NK-92 (cell line): Measurements from ENCODE around the gene NR1H4.
"Not testable (repeated sequence)": the region's sequence is repeated elsewhere in the genome, so short reads cannot be mapped to it uniquely, and the experiment has no call there.

Source experiments
- DNase-seq: peaks from one replicate; lab custom pipeline; 2025; ENCODE audit not compliant: unreplicated experiment; lab: John Stamatoyannopoulos, UW

Gene NR1H4

DNA sequence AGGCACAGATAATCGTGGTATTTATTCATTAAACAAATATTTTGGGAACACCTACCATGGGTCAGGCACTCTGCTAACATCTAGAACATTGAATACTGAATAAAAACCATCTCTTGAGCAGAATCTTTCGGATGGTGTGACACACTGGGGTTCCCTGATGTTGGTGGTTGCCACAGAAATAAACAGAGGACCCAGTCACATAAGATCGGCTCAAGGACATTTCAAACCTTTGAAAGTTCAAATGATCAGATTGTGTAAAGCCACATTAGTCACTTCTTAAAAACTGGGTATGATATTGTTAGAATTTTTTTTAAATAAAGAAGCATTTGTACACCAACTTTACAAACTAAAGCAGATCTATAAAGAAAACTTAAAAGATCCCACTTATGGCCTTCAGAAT, 39.0 kb downstream of the NR1H4 start:
- DNase-seq: no peak

DNA sequence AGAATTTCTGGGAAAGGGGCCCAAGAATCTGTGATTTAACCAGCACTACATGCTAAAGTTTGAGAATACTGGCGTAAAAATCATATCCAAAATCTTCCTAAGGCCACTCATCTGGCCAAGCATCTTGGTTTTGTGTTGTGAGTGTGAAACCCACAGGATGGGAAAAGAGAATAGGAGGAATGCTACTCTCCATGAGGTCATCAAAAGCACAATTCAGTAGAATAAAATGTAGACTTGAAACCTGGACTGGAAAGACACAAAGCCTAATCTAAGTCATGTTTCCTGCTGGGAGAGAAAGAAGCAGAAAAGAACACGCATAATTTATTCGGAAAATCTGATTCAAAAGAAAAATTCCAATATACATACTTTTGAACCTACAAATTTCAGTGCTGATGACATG, 42.3 kb downstream of the NR1H4 start:
- no peak for DNase-seq

DNA sequence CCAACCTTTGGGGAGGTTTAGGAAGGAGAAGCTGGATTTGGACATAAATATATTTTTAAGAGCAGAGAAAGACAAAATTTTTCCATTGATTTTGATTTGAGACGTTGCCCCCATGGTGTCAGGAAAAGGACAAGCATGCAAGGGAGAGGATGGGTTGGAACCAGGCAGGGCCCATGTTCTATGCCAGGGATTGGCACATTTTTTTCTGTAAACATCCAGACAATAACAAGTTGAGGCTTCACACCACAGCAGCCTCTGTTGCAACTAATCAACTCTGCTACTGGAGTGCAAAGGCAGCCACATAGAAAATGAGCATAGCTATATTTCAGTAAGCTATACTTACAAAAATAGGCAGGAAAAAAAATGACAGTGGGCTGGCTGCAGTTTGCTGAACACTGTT, 44.7 kb downstream of the NR1H4 start:
- DNase-seq: no peak

DNA sequence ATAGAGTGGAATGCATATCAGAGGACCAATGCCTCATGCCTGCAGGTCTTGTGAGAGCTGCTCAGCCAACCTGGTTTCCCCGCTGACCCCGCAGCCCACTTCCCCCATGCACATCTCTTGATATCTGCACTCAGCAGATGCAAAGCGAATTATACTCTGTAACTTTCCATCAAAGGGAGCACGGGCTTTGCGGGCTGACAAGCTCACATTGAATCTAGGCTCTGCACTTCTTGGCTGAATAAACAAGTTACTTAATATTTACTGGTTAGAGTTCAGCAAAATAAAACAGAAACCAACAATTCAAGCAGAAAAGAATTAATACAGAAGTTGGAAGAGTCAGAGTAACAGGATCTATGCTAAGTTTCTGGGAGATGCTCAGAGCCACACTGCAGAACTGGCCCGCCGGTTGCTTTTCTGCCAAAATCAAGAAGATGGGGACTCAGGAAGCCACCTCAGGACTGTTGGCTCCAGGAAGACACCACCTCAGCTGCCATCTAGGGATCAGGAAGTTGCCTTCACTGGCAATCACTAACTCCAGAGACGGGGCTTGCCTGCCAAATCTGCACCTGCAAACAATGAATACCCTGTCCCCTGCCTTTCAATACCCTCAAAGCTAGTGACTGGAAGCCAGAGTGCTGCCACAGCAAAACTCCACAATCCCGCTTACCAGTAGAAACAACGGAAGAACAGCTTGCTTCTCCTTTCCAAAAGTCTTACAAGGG, 46.5 kb downstream of the NR1H4 start:
- DNase-seq: no peak

DNA sequence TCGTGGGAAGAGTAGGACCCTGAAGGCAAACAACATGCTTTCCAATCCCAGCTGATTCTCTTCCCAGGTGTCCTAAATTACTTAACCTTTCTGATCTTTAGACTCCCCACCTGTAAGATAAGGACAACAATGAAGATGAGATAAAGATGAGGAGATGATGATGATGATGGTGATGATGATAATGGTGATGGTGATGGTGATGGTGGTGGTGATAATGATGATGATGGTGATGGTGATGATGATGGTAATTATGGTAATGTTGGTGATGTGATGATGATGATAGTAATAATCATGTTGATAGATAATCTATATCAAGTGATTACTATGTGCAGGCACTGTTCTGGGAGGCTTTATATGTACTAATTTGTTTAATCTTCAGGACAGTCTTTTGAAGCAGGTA, 48.3 kb downstream of the NR1H4 start:
- DNase-seq: no peak

DNA sequence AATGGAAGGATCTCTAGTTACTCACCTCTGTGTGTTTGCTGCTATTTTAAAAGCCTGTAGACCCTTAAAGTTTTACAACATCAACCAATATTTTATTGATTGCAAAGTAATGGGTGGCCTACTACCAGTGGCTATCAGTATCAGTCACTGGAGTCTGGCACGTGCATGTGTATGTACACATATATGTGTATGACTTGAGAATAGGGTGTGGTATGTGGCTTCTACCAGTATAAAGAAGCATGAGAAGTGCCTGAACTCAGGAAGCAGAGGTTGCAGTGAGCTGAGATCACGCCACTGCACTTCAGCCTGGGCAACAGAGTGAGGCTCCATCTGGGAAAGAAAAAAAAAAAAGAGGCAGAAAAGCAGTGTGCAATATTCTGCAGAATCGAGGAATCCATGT, 54.4 kb downstream of the NR1H4 start:
- no peak for DNase-seq

DNA sequence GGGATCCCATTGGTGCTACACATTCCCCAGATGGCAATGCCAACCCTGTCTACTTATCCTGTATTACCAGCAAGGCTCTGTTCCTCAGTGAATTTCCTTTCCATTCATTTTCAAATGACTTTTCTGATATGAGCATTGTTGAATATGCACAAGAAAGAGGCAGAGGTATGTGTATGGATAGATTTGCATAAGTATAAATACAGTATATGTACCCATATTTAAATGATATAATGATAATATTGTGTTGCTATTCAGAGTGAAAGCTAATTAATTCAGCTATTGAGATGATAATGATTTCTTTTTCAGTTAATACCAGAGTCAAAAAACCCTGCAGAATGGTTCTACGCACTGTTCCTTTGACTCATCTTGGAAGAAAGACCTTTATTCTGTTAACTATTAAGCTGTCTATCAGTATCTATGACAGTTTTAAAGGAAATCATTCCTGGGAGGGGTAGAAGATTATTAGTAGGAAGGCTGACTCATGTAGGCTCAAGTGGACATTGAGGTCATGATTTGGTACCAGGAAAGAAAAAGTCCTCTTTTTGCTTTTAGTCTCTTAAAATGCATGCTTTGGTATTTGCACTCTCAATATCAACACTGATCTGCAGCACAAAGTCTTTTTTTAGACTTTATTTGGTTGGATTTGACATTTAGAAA, 54.9 kb downstream of the NR1H4 start:
- no peak for DNase-seq

DNA sequence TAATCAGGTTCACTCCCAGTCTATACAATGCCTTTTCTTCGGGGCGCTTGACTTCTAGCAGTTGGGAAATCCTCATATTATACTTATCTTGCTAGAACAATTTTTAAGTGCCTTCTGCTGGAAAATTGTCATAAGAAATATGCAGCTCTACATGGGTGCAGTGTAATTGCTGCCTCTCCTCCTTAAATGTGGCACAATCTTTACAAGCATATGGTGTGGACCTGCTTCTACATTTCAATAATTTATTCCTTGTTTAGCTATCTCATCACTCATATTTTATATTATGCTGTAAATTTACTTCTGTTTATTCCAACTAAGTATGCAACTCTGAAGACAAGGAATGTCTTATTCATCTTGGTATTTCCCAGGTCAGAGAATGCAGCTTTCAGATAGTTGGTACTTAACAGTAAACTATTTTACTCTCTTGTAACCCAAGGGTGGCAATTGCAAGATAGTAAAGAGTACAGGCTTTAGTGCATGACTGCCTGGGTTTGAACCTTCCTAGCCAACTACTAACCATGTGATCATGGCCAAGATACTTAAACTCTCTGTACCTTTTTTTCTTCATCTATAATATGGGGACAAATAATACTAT, 56.2 kb downstream of the NR1H4 start:
- DNase-seq: no peak

DNA sequence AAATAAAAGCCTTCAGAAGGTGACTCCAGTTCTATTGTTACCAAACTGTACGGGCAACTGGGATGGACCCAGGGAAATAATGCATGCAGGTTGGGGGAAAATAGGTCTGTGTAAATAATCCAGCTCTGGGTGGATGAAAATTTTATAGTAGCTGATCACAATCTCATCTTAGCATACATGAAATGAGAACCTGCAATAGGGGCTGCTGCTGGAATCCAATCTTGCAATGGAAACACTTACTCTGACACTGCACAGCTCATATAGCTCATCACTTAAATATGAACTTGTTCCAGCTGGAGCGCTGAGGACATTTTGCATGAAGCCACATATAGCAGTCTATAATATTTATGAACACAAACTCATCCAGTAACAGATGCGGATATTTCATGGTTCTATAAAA, 59.7 kb downstream of the NR1H4 start:
- DNase-seq: no peak

DNA sequence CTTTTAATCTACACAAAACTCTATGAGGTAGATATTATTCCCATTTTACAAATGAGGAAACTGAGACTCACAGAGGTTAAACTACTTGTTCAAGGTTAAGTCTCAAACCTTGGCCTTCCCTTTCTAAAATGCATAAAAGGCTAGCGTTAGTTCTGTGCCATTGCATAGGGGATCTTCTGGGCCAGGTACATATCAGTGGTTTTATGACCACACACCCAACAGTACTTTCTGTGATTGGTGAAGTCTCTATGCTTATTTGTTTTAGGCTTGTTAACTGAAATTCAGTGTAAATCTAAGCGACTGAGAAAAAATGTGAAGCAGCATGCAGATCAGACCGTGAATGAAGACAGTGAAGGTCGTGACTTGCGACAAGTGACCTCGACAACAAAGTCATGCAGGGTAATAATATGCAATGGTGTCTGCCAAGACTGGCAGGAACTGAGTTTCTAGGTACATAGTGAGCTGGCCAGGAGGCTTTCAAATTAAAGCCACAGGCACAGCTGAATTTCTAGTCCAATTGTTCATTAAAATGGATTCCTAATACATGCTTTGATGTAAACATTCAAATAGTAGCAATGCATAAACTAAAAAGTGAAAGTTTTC, 61.1 kb downstream of the NR1H4 start:
- no peak for DNase-seq

DNA sequence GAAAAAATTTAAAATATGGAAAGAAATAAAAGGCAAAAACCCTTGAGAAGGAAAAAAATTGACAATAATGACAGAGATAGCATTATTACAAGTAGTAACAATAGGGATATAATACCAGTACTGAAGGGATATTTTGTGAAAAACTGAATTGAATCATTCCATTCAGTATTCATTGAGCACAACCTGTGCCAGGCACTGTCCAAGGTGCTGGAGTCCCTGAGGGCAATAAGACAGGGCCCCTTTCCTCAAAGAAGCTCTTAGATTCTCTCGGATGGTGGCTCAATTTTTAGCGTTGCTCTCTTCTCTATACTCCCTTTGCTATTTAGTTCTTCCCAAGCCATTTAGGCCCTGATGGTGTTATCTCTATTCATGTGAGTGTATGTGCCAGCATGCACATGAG, 65.5 kb downstream of the NR1H4 start:
- DNase-seq: no peak

DNA sequence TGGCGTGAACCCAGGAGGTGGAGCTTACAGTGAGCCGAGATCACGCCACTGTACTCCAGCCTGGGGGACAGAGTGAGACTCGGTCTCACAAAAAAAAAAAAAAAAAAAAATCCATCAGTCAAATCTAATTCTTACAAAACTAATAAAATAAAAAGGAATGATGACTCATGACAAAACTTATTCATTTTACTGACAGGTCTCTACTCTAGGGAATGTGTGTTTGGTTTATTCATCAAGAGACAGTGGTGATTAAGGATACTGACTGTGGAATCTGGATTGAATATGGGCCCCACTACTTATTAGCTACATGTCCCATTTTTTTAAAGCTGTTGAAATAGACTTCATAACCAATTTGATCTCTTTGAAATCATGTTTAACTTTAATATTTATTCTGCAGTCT, 70.5 kb downstream of the NR1H4 start:
- no peak for DNase-seq

DNA sequence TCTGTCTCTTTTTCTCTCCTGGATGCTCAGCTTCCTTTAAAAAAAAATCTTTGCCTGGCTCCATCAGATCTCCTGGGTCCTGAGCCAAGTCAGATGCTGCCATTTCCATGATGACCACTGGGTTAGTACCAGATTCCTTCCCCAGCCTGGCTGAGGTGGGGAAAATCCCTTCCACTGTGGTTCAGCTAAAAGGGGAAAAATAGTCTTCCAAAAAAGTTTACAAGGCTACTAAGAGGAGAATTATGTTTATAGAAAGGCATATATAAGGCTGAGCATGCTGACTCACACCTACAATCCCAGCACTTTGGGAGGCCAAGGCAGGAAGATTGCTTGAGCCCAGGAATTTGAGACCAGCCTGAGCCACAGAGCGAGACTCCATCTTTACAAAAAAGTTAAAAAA, 71.4 kb downstream of the NR1H4 start:
- DNase-seq: no peak

DNA sequence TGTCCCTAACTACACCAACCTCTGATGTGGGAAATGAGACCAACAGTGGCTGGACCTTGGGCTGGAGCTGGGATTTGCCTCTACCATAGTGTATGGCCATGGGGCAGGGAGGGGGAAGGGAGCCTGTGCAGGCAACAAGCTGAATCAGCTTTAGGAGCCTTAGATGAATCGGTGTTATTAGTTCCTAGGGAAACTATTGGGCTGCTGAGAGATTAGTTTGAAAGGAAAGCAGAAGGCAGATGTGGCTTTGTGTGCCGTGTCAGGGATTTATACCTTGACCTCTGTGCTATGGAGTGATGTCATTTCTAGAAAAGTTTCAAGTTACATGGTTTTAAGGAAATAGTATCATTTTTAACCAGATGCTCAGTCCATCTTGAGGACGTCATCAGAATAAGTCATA, 80.3 kb downstream of the NR1H4 start:
- DNase-seq: no peak

DNA sequence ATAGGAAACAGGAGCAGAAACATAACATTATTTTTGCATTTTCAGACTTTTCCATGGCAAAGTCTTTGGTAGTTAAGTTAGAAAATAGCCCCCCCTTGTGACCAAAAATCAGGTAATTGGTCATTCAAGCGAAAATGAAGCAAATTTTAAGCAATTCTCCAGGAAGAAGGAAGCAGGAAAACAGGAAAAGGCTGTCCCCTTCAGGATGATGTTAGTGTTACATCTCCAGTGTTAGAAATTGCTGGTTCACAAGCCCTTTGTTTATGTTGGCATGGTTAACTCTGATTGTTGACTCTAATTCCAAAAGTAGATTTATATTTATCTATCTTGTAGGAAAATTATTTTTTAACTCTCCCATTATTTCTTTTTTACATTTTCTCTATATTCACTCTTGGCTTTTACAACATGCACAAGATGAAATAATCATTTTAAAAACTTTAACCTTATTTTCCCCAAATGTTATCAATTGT, 81.0 kb downstream of the NR1H4 start:
- DNase-seq: no peak

DNA sequence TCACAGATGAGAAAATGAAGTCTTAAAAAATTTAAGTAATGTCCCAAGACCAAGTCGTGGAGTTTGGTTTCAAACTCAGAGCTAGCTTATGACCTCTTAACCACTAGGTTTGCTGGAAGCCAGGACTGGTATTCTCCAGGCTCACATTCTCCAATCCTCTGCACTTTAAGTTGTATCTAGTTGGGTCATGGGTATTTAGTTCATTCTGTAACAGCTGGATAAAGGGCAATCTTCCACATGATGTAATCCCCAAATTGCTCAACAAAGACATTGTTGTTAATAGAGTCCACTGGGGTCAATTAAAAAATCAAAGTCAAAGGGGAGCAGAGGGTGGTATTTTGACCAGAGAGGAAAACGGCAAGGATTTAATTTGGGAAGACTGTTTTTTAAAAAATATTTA, 82.1 kb downstream of the NR1H4 start:
- DNase-seq: no peak

DNA sequence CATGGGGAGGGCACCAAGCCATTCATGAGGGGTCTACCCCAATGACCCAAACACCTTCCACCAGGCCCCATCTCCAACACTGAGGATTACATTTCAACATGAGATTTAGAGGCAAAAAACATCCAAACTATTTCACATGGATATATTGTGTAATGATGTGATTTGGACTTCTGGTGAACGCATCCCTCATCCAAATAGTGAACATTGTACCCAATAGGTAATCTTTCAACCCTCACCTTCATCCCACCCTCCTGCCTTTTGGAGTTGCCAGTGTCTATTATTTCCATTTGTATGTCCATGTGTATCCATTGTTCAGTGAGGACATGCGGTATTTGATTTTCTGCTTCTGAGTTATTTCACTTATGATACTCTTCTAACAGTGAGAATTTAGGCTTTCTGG, 83.7 kb downstream of the NR1H4 start:
- DNase-seq: no peak

DNA sequence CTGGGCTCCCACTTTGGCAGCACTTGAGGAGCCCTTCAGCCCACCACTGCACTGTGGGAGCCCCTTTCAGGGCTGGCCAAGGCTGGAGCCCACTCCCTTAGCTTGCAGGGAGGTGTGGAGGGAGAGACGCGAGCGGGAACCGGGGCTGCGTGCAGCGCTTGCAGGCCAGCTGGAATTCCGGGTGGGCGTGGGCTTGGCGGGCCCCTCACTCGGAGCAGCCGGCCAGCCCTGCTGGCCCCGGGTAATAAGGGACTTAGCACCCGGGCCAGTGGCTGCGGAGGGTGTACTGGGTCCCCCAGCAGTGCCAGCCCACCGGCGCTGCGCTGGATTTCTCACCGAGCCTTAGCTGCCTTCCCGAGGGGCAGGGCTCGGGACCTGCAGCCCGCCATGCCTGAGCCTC, 85.6 kb downstream of the NR1H4 start:
- not testable (repeated sequence) for DNase-seq

DNA sequence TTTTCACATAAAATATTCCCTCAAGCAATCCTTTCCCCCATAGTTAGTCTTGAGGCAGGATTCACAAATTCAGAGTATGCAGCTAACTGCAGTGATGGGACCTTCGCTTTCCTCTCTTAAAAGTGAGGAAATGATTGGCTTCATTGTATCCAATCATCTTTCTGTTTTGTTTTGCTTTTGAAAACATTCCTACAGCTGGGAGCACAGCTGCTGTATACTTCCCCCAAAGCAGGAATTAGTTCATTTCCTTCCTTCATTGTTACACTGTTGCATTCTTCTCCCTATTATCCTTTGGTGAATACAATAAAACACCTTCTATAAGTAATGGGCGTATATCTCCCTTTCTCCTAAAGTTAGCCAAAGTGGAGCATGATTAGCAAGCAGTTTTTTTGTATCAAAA, 90.4 kb downstream of the NR1H4 start:
- no peak for DNase-seq

DNA sequence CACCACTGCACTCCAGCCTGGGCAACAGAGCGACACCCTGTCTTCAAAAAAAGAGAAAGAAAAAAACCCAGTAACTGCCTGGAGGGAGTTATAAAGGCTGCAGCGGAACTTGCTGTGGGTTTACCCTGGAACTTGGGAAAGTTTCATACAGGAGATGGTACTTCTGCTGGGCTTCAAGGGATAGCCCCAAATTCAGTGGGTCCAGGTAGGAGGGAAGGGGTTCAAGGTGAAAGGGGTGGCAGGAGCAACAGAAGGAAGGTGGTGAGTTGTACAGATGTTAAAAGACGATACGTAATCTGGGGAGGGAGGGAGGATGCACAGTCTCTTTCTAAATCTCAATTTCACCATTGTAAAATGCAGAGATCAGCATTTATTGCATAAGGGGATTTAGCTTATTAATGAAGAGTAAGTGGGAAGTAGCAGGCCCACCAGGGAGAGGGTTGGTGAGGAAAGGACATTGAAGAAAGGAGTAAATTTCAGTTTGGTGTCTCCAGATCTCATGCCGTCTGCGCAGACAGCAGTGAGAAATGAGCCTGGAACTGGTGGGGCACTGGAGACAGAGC, 91.3 kb downstream of the NR1H4 start:
- no peak for DNase-seq

DNA sequence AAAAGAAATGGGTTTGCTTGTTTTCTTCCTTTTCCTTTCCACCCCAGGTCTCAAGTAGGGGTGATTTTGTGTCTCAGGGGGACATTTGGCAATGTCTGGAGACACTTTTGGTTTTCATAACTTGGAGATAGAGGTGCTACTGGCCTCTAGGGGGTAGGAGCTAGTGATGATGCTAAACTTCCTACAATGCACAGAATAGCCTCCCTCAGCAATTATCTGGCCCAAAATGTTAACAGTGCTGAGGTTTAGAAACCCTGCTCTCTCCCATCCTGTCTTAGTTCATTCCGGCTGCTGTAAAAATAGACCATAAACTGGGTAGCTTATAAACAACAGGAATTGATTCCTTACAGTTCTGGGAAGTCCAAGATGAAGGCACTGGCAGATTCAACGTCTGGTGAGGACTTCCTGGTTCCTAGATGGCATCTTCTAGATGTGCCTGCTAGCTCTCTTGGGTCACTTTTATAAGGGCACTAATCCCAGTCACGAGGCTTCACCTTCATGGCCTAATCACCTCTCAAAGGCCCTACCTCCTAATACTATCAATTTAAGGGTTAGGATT, 92.4 kb downstream of the NR1H4 start:
- no peak for DNase-seq
